ENCODE measurements around the gene GATAD2A.

GATAD2A gene

DNA sequence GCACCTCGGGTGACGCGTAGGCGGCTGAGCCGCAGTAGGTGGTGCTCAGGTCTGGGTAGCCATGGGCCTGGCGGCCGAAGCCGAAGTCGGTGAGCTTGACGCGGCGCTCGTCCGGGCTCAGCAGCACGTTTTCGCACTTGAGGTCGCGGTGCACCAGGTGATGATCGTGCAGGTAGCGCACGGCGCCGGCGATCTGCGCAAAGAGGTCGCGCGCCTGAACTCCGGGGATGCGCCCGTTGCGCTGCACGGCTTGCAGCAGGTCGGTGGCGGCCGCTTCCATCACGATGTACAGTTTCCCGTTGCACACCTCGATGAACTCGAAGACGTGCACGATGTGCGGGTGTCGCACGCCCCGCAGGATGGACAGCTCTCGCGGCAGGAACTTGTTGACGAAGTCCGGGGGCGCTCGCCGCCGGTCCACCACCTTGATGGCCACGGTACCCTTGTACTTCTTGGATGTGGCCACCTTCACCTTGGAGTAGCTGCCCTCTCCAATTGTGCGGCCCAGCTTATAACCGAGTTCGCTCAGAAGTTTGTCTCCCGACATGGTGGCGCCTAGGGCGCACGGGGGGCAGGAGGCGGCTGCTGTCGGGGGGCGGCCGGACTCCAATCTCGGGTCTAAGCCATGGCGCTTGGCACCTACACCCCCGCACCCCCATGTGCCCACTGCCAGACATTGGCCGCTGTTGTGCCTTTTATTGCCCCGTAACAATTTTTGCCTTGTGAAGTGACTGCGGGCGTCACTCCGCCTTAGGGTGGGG is 109.6 kb downstream of the GATAD2A start, which contains the start of gene TSSK6:
Gene TSSK6, minus strand, starts transcription at position 668 of the 761 bp plus-strand sequence. Its CDS starts 121 bp downstream, at position 547.
- no peak for DNase-seq

GRCh38 chr19:19515642-19516519 is 110.4 kb downstream of the GATAD2A start, which contains the start of gene NDUFA13:
TSS of gene NDUFA13 (plus strand) at chr19:19516225. CDS start at chr19:19516239, 14 bp downstream.
- DNase-seq: peak; percentile 64

GRCh38 chr19:19517235-19517619 is 111.8 kb downstream of the GATAD2A start:
- DNase-seq: no peak

GRCh38 chr19:19520989-19521388 is 115.5 kb downstream of the GATAD2A start:
- no peak for DNase-seq

GRCh38 chr19:19523177-19523576 is 117.7 kb downstream of the GATAD2A start:
- no peak for DNase-seq

- no peak for DNase-seq
Measured at GRCh38 chr19:19524053-19524452, 118.6 kb downstream of the GATAD2A start.

GRCh38 chr19:19525611-19526380 is 120.3 kb downstream of the GATAD2A start:
- no peak for DNase-seq

- no peak for DNase-seq
Measured at GRCh38 chr19:19526581-19527370, 121.3 kb downstream of the GATAD2A start.

- no peak for DNase-seq
Measured at GRCh38 chr19:19527371-19527656, 121.8 kb downstream of the GATAD2A start.

GRCh38 chr19:19527674-19528625 is 122.5 kb downstream of the GATAD2A start:
- no peak for DNase-seq

- no peak for DNase-seq
Measured at GRCh38 chr19:19528721-19529490, 123.4 kb downstream of the GATAD2A start, which contains the start of gene YJEFN3. TSS of gene YJEFN3 (plus strand) at chr19:19528911. CDS start at chr19:19528933, 22 bp downstream.

- no peak for DNase-seq
Measured at GRCh38 chr19:19529783-19530422, 124.4 kb downstream of the GATAD2A start.

GRCh38 chr19:19530423-19530804 is 124.9 kb downstream of the GATAD2A start:
- DNase-seq: no peak

- DNase-seq: no peak
Measured at GRCh38 chr19:19530889-19531288, 125.4 kb downstream of the GATAD2A start.

GRCh38 chr19:19531951-19532805 is 126.7 kb downstream of the GATAD2A start:
- no peak for DNase-seq

- no peak for DNase-seq
Measured at GRCh38 chr19:19532806-19533701, 127.6 kb downstream of the GATAD2A start.

DNA sequence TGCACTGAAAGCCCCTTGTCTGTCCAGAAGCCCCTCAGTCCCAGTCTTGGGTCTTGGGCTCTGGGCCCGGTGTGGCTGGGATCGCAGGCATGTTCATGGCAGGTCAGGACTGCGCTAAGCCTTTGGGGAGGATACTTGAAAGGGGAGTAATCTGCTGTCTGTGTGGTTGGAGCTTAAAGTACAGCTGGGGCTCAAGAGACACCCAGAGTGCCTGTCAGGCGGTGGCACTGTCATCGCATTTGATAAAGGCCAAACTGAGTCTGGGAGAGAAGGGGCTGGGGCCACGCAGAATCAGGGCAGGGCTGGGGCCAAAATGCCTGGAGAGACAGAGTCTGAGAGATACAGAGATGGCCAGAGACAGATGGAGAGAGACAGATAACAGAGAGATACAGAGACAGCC is 128.4 kb downstream of the GATAD2A start:
- peak; percentile 19 for DNase-seq
